Subcutaneous adipose tissue (tissue), 4 donors: ENCODE data around the gene SF3A2. TPM values are rescaled to one million over a fixed set of nuclear protein-coding genes. Genes with fewer than 3 reads are reported as not detected.

Source experiments
- total RNA-seq, 4 donors: library from RNA; depleted of rRNA; stranded (reverse); fragments of >200 nt; gene quantifications; one replicate each; pipeline ENCODE4 v1.1.0, GENCODE V29; 2016
- TF ChIP-seq, protein P1 (sequence below): fragments of 450-650 bp; IDR thresholded peaks from one replicate; pipeline ENCODE4 v1.5.1; 2016; ENCODE audit warnings: low read depth, mild to moderate bottlenecking, control low read depth, antibody characterized with exemption, moderate library complexity

SF3A2 gene
- total RNA-seq, 4 donors from 2014 or later = 13.4 to 59.3 (median 28.0) TPM

GRCh38 chr19:2209408-2209807, 27.2 kb upstream of the SF3A2 start:
- TF ChIP-seq, protein P1, sequence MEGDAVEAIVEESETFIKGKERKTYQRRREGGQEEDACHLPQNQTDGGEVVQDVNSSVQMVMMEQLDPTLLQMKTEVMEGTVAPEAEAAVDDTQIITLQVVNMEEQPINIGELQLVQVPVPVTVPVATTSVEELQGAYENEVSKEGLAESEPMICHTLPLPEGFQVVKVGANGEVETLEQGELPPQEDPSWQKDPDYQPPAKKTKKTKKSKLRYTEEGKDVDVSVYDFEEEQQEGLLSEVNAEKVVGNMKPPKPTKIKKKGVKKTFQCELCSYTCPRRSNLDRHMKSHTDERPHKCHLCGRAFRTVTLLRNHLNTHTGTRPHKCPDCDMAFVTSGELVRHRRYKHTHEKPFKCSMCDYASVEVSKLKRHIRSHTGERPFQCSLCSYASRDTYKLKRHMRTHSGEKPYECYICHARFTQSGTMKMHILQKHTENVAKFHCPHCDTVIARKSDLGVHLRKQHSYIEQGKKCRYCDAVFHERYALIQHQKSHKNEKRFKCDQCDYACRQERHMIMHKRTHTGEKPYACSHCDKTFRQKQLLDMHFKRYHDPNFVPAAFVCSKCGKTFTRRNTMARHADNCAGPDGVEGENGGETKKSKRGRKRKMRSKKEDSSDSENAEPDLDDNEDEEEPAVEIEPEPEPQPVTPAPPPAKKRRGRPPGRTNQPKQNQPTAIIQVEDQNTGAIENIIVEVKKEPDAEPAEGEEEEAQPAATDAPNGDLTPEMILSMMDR = no peak

- TF ChIP-seq, protein P1 = no peak
Observed at GRCh38 chr19:2210206-2210605, 26.4 kb upstream of the SF3A2 start.

- TF ChIP-seq, protein P1 = no peak
Observed at GRCh38 chr19:2210987-2211740, 25.5 kb upstream of the SF3A2 start.

- TF ChIP-seq, protein P1 = no peak
Observed at GRCh38 chr19:2212861-2213711, 23.5 kb upstream of the SF3A2 start.

DNA sequence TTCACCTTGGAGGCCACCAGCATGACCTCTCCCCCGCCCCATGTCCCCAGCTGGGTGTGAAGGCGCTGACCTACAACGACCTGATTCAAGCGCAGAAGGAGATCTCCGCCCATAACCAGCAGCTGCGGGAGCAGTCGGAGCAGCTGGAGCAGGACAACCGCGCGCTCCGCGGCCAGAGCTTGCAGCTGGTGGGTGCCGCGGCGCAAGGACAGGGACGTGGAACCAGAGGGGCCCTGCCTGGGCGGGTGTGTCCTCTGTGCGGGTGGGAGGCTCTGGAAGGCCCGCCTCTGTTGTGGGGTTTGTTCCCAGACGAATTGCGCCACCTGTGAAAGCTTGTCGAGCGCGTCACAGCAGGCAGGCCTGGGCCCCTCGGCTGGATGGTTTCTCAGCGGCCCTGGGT, 22.8 kb upstream of the SF3A2 start:
- TF ChIP-seq, protein P1 = no peak

DNA sequence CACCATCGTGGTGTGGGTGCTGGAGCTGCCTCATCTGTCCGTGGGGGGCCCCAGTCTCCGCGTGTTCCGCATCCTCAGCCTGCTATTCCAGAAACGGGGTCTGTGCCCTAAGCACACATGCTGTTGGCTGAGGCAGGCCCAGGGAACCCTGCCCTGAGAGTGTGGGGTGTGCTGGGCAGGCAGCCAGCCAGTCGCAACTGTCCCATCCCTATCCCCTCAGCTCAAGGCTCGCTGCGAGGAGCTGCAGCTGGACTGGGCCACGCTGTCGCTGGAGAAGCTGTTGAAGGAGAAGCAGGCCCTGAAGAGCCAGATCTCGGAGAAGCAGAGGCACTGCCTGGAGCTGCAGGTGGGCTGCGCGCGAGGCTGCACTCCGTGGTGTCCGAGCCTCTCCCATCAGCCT, 22.4 kb upstream of the SF3A2 start:
- TF ChIP-seq, protein P1 = no peak

- TF ChIP-seq, protein P1 = no peak
Observed at GRCh38 chr19:2215281-2215751, 21.3 kb upstream of the SF3A2 start.
